Activated T-helper 1 cell treated with anti-CD3 and anti-CD28 coated beads, Interleukin-12 subunit alpha, Interleukin-12 subunit beta, Interleukin-2, Interleukin-4 antibody, amounts not matched to agents 30 ng/mL and 10 ng/mL and 1 ng/mL, durations not matched to agents 14 hours and 24 hours and 36 hours (primary cell): ENCODE results near the gene TMPRSS12. TPM values are rescaled to one million over a fixed set of nuclear protein-coding genes. Genes with fewer than 3 reads are reported as not detected.

Source experiments
- DNase-seq: peaks from one replicate; pipeline ENCODE4 v3.0.0; 2021; ENCODE audit warnings: low spot score
- H3K27ac Mint-ChIP-seq: one replicate; pipeline ENCODE4 v1.8.0; 2021; ENCODE audit warnings: mild to moderate bottlenecking, mixed read lengths
- H3K27me3 Mint-ChIP-seq: one replicate; pipeline ENCODE4 v1.8.0; 2022; ENCODE audit warnings: mild to moderate bottlenecking, moderate library complexity, mixed read lengths; ENCODE audit not compliant: insufficient read depth
- H3K36me3 Mint-ChIP-seq: one replicate; pipeline ENCODE4 v1.8.0; 2021; ENCODE audit warnings: low read depth, mixed read lengths
- H3K4me1 Mint-ChIP-seq: one replicate; pipeline ENCODE4 v1.8.0; 2021; ENCODE audit warnings: low read depth, mixed read lengths
- H3K4me3 Mint-ChIP-seq: one replicate; pipeline ENCODE4 v1.8.0; 2021; ENCODE audit warnings: mild to moderate bottlenecking, moderate library complexity, mixed read lengths
- H3K9me3 Mint-ChIP-seq: one replicate; pipeline ENCODE4 v1.8.0; 2021; ENCODE audit warnings: mixed read lengths
- intact Hi-C: fragments of 100-400 bp; cut with micrococcal nuclease; formaldehyde crosslinking; loops from one replicate; pipeline ENCODE4 v1.15.1; 2024
- total RNA-seq: library from RNA; stranded (reverse); gene quantifications from 2 replicates; pipeline ENCODE4 v1.2.3, GENCODE V29; 2022

TMPRSS12 gene
- total RNA-seq, 1 donor from 2014 or later = not detected

DNA sequence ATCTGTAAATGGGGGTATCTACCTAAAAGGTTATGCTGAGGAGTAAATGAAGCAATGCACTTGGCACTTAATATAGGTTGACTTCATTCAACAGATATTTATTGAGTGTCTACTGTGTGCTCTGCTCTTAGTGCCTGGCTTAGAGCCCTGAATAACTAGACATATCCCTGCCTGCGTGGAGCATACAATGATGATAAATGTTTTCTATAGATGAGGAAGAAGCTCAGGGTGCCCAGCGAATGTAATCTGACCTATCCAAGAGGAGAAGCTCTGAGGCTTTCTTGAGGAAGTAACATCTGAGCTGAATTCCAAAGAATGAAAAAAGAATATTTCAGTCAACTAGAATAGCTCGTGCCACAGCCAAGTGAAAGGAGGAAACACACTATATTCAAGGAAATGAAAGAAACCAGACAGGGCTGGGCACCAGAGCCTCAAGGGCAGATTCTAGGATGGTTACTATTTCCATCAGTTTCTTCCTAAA lies 91.7 kb downstream of the TMPRSS12 start:
- Mint-ChIP-seq H3K9me3 (peaks cover 14% of the 10 kb centered on the region), H3K27me3 (no peaks in the 10 kb centered on the region), H3K36me3 (peaks cover 5% of the 10 kb centered on the region), H3K4me1 (peaks cover 26% of the 10 kb centered on the region), H3K4me3 (no peak overlapping the region), H3K27ac (no peak overlapping the region)
- intact Hi-C loops = no loop called here
- DNase-seq = no peak

DNA sequence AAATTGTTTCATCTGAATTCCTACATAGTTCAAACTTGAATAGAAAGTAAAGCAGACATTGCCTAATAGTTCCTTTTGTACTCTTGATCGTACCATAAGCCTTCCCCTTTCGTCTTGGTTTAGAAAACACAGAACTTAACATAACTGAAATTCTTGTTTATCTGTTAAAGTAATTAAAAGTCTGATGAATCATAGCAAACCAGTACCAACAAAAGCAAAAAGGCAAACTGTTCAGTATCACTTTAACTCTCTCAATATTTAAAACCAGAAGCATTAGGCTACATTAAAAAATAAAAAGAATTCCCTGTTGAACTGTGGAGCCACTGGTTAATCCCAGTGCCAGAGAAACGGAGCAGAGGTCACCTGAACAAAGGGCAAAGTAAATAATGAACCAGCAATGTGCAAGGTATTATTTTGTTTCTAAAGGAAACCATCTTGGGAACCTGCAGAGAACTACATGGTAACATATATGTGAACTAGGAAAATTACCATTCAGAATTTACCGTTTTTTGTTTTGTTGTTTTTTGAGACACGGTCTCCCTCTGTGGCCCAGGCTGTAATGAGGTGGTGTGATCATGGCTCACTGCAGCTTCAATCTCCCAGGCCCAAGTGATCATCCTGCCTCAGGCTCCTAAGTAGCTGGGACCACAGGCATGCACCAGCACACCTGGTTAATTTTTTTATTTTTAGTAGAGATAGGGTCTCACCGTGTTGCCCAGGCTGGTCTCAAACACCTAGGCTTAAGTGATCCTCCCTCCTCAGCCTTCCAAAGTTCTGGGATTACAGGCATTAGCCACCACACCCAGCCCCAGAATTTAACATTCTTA lies 92.5 kb downstream of the TMPRSS12 start:
- Mint-ChIP-seq H3K36me3 (peaks cover 5% of the 10 kb centered on the region), H3K9me3 (peaks cover 14% of the 10 kb centered on the region)
- intact Hi-C loops = no loop called here

DNA sequence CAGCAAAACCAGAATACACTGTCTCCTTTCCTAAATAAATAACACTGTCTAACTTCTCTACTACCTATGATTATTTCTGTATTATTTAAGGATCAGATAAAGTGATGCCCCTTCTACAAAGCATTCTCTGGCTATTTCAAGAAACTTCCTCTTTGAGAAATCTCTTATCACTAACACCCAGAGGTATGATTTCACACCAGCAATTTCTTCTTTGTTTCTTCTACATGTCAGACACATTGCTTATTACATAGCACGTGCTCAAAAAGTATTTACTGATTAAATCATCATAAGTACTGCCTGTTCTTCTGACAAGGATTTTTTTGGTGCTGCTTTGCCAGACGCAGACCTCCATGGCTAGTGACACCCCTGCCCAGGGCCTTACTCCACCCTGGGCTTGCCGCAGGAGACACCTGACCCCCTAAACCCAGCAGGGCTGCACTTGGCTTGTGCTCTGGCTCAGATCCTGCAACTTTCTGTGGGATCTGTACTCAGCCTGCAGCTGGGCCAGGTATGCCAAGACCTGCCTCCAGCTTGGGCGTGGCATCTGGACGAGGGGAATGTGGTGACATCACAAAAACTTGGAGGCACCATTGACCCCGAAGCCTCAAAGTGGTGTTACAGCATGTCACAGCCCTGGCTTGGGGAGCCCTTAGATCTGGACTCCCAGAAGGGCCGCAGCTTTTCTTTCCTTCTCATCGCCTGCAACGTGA lies 94.2 kb downstream of the TMPRSS12 start:
- peaks cover 5% of the 10 kb centered on the region for H3K36me3 Mint-ChIP-seq
- DNase-seq = no peak
- H3K4me3 Mint-ChIP-seq = no peak overlapping the region
- H3K4me1 Mint-ChIP-seq = peaks cover 26% of the 10 kb centered on the region
- peaks cover 14% of the 10 kb centered on the region for H3K9me3 Mint-ChIP-seq
- H3K27ac Mint-ChIP-seq = no peak overlapping the region
- no peaks in the 10 kb centered on the region for H3K27me3 Mint-ChIP-seq
- intact Hi-C loops = no loop called here

More for the DNA sequence above, 92.5 kb downstream of the TMPRSS12 start:
- Mint-ChIP-seq H3K27ac (no peak overlapping the region), H3K4me3 (no peak overlapping the region), H3K4me1 (peaks cover 26% of the 10 kb centered on the region), H3K27me3 (no peaks in the 10 kb centered on the region)
- no peak for DNase-seq

Other genes starting within 250 kb of the TMPRSS12 start
- gene ATF1, start 78.8 kb upstream of the TMPRSS12 start, total RNA-seq = 65.7 and 65.8 TPM in 2 replicates
- gene HIGD1C, start 109.6 kb downstream of the TMPRSS12 start, total RNA-seq = not detected in 2 replicates
- gene SLC11A2, start 183.5 kb downstream of the TMPRSS12 start, total RNA-seq = 56.9 and 63.9 TPM in 2 replicates
- 70.7 and 74.3 TPM in 2 replicates for gene LETMD1, start 205.4 kb downstream of the TMPRSS12 start, total RNA-seq
- gene CSRNP2, start 240.7 kb downstream of the TMPRSS12 start, total RNA-seq = 28.6 and 35.2 TPM in 2 replicates